PFSK-1 (cell line): ENCODE results near the gene SMTNL1.

Source experiments
- FOXP2 ChIP-seq: optimal IDR thresholded peaks from 2 replicates; pipeline ENCODE3; 2011; ENCODE audit warnings: borderline replicate concordance, control low read depth, inconsistent platforms; ENCODE audit not compliant: insufficient read depth; ENCODE audit errors: extremely low read length, extremely low read depth
- POLR2AphosphoS5 ChIP-seq: IDR thresholded peaks from 2 replicates; pipeline ENCODE4 v1.6.1; 2012; ENCODE audit warnings: low read depth, mild to moderate bottlenecking, control low read depth, low read length, moderate library complexity
- SIN3A ChIP-seq: IDR thresholded peaks from 2 replicates; pipeline ENCODE4 v1.6.1; 2012; ENCODE audit warnings: mild to moderate bottlenecking, low read length, moderate library complexity, borderline replicate concordance; ENCODE audit not compliant: insufficient read depth
- TAF1 ChIP-seq: IDR thresholded peaks from 2 replicates; pipeline ENCODE4 v1.6.1; 2012; ENCODE audit warnings: low read length, control low read depth, borderline replicate concordance; ENCODE audit not compliant: insufficient read depth
- TF ChIP-seq, protein P1 (sequence below), 2 experiments: IDR thresholded peaks; 2 replicates each; pipeline versions ENCODE4 v1.6.1 to v1.8.0; 2011 to 2012; ENCODE audit warnings: low read depth in 2 of 2, low read length in 2 of 2, control low read depth in 1 of 2, inconsistent platforms in 1 of 2, mild to moderate bottlenecking in 1 of 2, moderate library complexity in 1 of 2; ENCODE audit not compliant: insufficient read depth in 1 of 2

SMTNL1 gene

DNA sequence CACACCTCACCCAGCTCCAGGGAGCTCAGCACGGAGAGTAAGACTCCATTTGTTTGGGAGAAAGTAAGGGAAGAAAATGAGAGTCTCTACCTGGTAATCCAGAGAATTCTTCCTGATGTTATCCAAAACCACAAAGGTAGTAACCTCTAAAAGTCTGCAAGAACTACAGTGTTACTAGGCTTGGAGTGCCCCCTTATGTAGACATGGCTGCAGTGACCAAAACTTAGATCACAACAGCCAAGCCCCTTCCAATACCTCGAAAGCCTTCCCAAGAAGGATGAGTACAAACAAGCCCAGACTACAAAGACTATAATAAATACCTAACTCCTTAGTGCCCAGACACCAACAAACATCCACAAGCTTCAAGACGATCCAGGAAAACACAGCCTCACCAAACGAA lies 25.2 kb downstream of the SMTNL1 start:
- TF ChIP-seq POLR2AphosphoS5 (no peak), FOXP2 (no peak), TAF1 (no peak), SIN3A (no peak)
- TF ChIP-seq, protein P1, sequence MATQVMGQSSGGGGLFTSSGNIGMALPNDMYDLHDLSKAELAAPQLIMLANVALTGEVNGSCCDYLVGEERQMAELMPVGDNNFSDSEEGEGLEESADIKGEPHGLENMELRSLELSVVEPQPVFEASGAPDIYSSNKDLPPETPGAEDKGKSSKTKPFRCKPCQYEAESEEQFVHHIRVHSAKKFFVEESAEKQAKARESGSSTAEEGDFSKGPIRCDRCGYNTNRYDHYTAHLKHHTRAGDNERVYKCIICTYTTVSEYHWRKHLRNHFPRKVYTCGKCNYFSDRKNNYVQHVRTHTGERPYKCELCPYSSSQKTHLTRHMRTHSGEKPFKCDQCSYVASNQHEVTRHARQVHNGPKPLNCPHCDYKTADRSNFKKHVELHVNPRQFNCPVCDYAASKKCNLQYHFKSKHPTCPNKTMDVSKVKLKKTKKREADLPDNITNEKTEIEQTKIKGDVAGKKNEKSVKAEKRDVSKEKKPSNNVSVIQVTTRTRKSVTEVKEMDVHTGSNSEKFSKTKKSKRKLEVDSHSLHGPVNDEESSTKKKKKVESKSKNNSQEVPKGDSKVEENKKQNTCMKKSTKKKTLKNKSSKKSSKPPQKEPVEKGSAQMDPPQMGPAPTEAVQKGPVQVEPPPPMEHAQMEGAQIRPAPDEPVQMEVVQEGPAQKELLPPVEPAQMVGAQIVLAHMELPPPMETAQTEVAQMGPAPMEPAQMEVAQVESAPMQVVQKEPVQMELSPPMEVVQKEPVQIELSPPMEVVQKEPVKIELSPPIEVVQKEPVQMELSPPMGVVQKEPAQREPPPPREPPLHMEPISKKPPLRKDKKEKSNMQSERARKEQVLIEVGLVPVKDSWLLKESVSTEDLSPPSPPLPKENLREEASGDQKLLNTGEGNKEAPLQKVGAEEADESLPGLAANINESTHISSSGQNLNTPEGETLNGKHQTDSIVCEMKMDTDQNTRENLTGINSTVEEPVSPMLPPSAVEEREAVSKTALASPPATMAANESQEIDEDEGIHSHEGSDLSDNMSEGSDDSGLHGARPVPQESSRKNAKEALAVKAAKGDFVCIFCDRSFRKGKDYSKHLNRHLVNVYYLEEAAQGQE (IDR thresholded peaks at IDR 0.05; ENCODE audit: insufficient read depth in 1 of 2, low read depth in 2 of 2, low read length in 2 of 2): no peak

DNA sequence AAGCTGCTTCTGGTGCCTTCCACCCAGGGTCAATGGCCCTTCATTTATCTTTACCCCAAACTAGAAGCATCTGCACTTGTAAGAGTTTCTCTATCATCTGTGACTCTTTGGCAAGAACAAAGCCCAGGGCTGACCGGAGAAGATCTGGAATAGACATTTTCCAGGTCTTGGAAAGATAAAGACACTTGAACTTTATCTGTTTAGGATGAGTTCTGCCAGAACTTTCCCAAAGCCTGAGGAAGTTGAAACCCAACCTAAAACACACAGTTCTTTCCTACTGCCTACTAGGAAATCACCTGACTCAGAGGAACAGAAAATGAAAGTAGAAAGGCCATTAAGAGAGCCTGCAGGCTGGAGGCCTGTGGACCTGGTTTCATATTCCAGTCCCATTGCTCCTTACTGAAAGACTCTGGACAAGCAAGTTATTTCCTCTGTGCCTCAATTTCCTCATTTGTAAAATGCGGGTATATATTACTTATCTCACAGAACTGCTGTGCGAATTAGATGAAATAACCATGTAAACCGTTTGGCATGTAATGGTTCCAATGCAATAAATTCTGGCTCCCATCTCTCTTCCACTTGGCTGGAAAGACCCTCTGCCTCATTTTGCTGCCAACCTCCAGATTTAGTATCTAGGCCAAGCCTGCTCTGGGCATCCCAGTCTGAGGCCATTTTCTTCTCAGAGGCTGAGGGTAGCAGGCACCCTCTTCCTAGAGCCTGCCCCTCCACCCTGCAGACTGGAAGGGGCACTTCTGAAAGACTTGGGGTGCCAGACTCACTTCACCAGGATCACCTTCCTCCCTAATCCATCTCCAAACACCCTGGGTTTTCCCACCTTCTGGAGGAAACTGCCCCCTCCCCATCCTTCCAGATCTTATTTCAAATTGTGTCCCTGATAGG lies 28.9 kb downstream of the SMTNL1 start:
- no peak for TF ChIP-seq POLR2AphosphoS5
- no peak for TF ChIP-seq FOXP2
- TF ChIP-seq, protein P1 (IDR thresholded peaks at IDR 0.05; ENCODE audit: insufficient read depth in 1 of 2, low read depth in 2 of 2, low read length in 2 of 2): no peak
- TF ChIP-seq SIN3A: no peak
- no peak for TF ChIP-seq TAF1

DNA sequence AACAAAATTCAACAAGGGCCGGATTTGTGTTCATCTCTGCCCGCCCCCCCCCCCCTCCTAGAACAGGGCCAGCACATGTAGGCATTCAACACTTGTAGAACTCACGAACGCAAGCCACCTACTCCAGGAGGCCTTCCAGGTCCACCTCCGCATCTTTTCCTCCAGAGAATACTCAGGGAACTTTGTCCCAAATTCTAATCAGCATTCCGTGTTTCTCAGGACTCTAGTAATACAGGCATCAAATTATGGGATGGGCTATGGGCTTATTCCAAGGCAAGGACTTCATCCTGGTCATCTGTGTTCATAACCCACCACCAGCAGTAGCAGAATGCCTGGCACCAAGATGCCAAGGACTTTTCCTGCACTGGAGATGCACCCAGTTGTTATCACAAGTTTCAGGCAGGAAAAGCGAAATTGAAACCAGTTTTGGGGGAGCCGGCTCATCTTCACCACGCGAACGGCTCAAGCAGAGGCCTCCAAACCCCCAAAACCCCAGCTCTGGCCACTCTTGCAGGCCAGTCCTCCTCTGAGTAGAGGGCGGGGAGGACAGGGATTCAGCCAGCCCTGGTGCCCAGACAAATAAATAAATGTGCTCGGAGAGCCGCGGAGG lies 29.6 kb downstream of the SMTNL1 start:
- TF ChIP-seq TAF1 (no peak), FOXP2 (no peak), SIN3A (no peak)
- TF ChIP-seq, protein P1 (IDR thresholded peaks at IDR 0.05; ENCODE audit: insufficient read depth in 1 of 2, low read depth in 2 of 2, low read length in 2 of 2): no peak

DNA sequence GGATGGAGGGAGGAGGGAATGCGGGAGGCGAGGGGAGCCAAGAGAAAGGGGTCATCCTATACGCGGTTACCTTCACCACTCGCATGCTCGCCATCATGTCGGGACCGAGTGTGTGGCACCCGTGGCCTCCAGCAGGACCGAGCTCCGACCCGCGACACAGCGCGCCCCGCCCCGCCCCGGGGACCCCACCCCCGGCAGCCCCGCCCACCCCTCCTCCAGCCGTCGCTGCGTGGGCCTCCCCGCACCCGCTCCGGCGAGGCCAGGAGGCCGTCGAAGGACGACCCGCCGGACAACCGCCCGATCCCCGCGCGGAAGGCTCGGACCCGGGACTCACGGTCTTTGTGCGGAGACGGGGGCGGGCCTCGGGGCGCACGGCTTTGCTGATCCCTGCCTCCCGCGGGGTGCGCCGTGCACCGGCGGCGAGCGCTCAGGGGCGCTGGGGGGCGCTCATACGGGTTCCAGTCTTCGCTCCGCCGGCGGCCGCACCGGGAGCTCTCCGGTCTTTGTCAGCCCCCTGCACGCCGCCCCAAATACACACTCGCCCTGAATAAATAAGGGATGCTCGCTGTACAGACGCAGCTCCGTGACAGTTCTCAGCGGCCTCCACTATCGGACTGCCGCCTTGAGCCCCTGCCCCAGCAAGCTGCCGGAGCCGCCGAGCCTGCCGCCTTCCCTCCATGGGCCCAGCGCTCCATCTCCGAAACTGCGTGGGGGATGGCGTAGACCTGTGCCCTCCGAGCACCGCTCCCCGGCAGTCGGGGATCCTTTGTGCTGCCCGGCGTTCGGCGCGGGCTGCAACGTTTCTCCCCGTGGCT lies 30.3 kb downstream of the SMTNL1 start, which contains the start of gene UBE2L6:
TSS of gene UBE2L6 (minus strand) at position 158 of the 815 bp plus-strand sequence. CDS start at position 97, 61 bp downstream.
- TF ChIP-seq POLR2AphosphoS5 (peak; percentile 35; the same call in 1 of the 2 replicates), FOXP2 (peak; percentile 7)
- TF ChIP-seq, protein P1 (IDR thresholded peaks at IDR 0.05; ENCODE audit: insufficient read depth in 1 of 2, low read depth in 2 of 2, low read length in 2 of 2): no peak
